HepG2 (cell line): Measurements from ENCODE around the gene CCDC57. TPM values are rescaled to one million over a fixed set of nuclear protein-coding genes. Genes with fewer than 3 reads are reported as not detected.
A peak's percentile ranks its signal among the peaks of the same experiment; 100 is the strongest.

Experiments
- ARNTL ChIP-seq: sonication (generic); formaldehyde crosslinking; IDR thresholded peaks from 2 replicates; pipeline ENCODE4 v1.4.0; 2020; ENCODE audit warnings: mild to moderate bottlenecking, missing genetic modification reagents
- CCDC6 ChIP-seq: sonication (generic); formaldehyde crosslinking; IDR thresholded peaks from 2 replicates; pipeline ENCODE4 v1.8.1; 2022; ENCODE audit warnings: mild to moderate bottlenecking, missing genetic modification reagents, moderate library complexity
- EHMT2 ChIP-seq: fragments of 200-600 bp; sonication (generic); IDR thresholded peaks from 2 replicates; pipeline ENCODE4 v1.7.0; 2017; ENCODE audit warnings: antibody characterized with exemption, low read depth, low read length, borderline replicate concordance
- GFI1 ChIP-seq: sonication (generic); formaldehyde crosslinking; IDR thresholded peaks from 2 replicates; pipeline ENCODE4 v1.5.0; 2020; ENCODE audit warnings: missing genetic modification reagents, mild to moderate bottlenecking, borderline replicate concordance
- NR2F2 ChIP-seq: IDR thresholded peaks from 2 replicates; pipeline ENCODE4 v1.6.1; 2012; ENCODE audit warnings: low read depth, inconsistent platforms, borderline replicate concordance
- ZBTB21 ChIP-seq: sonication (generic); formaldehyde crosslinking; IDR thresholded peaks from 2 replicates; pipeline ENCODE4 v1.4.0; 2020; ENCODE audit warnings: missing genetic modification reagents
- polyA plus RNA-seq, 8 experiments: library from polyadenylated mRNA; depleted of rRNA in 3 of 8; stranded (reverse) in 7 of 8; unstranded in 1 of 8; fragments of >200 nt; fragmentation: Illumina TruSeq in 4 of 8; extraction: Trizol in 4 of 8; gene quantifications; 2 replicates each; pipeline versions ENCODE4 v1.2.1 to v1.2.3, GENCODE V29; 2011 to 2016; ENCODE audit warnings: low read depth in 4 of 8, missing spikeins in 1 of 8, mixed read lengths in 1 of 8; ENCODE audit not compliant: insufficient read depth in 1 of 8
- total RNA-seq, 5 experiments: library from RNA; depleted of rRNA; stranded (reverse); fragments of >200 nt; fragmentation: Illumina TruSeq; extraction: Trizol; gene quantifications; 2 replicates each; pipeline ENCODE4 v1.2.3, GENCODE V29; 2016; ENCODE audit warnings: low read depth in 1 of 5
- TF ChIP-seq, protein P1 (sequence below), 2 experiments: fragments of 450-650 bp in 1 of 2; sonication (generic) in 1 of 2; formaldehyde crosslinking in 1 of 2; IDR thresholded peaks; 2 replicates each; pipeline versions ENCODE4 v1.6.1 to v1.8.0; 2016 to 2022; ENCODE audit warnings: antibody characterized with exemption in 1 of 2, mild to moderate bottlenecking in 1 of 2, missing genetic modification reagents in 1 of 2
- TF ChIP-seq, protein P2 (sequence below): sonication (generic); formaldehyde crosslinking; IDR thresholded peaks from 2 replicates; pipeline ENCODE4 v1.4.0; 2020; ENCODE audit warnings: missing genetic modification reagents, borderline replicate concordance
- TF ChIP-seq, protein P3 (sequence below): sonication (generic); formaldehyde crosslinking; IDR thresholded peaks from 2 replicates; pipeline ENCODE4 v1.8.1; 2022; ENCODE audit warnings: low read depth, mild to moderate bottlenecking, missing genetic modification reagents

CCDC57 gene
- total and polyA plus RNA-seq, 2 of the 13 experiments (the other 11 are each of a cell fraction or from before 2014, with no cell fraction given) = 59.3 to 59.9 TPM

DNA sequence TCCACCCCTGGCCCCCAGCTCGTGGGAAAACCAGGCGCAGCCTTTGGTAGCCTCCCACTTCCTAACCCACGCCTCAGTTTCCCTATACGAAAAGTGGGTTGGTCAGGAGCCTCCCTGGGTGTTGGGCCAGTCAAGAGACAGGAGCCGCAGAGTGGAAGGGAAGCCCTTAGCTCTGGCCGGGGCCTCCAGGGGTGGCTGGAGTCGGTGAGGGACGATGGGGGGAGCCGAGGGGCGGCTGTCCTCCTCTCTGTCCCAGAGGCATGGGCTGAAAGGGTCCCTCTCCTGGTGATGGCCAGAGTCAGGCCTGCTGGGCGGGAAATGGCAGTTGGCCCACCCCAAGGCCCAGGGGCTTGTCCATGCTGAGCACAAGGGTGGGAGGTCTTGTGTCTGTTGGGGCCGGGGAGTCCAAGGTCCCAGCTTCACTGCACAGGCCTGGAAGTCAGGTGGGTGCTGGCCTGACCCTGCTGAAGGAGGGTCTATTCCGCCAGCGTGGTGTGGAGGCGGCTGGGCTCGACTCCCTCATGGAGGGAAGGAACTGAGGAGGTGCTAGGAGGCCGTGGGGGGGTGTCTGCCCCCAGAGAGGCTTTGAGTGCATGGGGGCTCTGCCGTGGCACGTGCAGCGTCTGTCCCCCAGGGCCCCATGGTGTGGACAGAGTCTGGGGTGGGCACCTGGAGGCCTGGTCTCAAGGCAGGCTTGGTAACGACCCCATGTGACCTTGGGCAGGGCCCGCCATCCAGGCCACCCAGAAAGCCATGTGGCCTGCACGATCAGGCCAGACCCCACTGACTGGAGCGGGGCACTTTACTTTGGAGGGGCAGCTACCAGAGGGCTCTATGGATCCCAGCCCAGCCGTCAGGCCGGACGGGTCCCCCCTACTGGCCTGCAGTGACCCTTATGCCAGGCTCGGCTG lies 17.3 kb upstream of the CCDC57 start (continued):
- TF ChIP-seq, protein P1, sequence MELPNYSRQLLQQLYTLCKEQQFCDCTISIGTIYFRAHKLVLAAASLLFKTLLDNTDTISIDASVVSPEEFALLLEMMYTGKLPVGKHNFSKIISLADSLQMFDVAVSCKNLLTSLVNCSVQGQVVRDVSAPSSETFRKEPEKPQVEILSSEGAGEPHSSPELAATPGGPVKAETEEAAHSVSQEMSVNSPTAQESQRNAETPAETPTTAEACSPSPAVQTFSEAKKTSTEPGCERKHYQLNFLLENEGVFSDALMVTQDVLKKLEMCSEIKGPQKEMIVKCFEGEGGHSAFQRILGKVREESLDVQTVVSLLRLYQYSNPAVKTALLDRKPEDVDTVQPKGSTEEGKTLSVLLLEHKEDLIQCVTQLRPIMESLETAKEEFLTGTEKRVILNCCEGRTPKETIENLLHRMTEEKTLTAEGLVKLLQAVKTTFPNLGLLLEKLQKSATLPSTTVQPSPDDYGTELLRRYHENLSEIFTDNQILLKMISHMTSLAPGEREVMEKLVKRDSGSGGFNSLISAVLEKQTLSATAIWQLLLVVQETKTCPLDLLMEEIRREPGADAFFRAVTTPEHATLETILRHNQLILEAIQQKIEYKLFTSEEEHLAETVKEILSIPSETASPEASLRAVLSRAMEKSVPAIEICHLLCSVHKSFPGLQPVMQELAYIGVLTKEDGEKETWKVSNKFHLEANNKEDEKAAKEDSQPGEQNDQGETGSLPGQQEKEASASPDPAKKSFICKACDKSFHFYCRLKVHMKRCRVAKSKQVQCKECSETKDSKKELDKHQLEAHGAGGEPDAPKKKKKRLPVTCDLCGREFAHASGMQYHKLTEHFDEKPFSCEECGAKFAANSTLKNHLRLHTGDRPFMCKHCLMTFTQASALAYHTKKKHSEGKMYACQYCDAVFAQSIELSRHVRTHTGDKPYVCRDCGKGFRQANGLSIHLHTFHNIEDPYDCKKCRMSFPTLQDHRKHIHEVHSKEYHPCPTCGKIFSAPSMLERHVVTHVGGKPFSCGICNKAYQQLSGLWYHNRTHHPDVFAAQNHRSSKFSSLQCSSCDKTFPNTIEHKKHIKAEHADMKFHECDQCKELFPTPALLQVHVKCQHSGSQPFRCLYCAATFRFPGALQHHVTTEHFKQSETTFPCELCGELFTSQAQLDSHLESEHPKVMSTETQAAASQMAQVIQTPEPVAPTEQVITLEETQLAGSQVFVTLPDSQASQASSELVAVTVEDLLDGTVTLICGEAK (IDR thresholded peaks at IDR 0.05) = no peak
- TF ChIP-seq, protein P1 (CRISPR knock-in tag; IDR thresholded peaks at IDR 0.05) = no peak
- TF ChIP-seq GFI1 (CRISPR knock-in tag) = peak; percentile 3; the same call in 1 of the 2 replicates
- TF ChIP-seq ZBTB21 (CRISPR knock-in tag) = no peak
- TF ChIP-seq, protein P2, sequence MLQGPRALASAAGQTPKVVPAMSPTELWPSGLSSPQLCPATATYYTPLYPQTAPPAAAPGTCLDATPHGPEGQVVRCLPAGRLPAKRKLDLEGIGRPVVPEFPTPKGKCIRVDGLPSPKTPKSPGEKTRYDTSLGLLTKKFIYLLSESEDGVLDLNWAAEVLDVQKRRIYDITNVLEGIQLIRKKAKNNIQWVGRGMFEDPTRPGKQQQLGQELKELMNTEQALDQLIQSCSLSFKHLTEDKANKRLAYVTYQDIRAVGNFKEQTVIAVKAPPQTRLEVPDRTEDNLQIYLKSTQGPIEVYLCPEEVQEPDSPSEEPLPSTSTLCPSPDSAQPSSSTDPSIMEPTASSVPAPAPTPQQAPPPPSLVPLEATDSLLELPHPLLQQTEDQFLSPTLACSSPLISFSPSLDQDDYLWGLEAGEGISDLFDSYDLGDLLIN (CRISPR knock-in tag) = 0 out of 2 replicates have a peak, but pooled peaks have one; percentile 10
- TF ChIP-seq ARNTL (CRISPR knock-in tag) = no peak
- TF ChIP-seq, protein P3, sequence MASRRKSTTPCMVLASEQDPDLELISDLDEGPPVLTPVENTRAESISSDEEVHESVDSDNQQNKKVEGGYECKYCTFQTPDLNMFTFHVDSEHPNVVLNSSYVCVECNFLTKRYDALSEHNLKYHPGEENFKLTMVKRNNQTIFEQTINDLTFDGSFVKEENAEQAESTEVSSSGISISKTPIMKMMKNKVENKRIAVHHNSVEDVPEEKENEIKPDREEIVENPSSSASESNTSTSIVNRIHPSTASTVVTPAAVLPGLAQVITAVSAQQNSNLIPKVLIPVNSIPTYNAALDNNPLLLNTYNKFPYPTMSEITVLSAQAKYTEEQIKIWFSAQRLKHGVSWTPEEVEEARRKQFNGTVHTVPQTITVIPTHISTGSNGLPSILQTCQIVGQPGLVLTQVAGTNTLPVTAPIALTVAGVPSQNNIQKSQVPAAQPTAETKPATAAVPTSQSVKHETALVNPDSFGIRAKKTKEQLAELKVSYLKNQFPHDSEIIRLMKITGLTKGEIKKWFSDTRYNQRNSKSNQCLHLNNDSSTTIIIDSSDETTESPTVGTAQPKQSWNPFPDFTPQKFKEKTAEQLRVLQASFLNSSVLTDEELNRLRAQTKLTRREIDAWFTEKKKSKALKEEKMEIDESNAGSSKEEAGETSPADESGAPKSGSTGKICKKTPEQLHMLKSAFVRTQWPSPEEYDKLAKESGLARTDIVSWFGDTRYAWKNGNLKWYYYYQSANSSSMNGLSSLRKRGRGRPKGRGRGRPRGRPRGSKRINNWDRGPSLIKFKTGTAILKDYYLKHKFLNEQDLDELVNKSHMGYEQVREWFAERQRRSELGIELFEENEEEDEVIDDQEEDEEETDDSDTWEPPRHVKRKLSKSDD (CRISPR knock-in tag) = peak; percentile 80
- TF ChIP-seq EHMT2 = no peak
- peak; percentile 42; the same call in 1 of the 2 replicates for TF ChIP-seq NR2F2
- peak; percentile 21 for TF ChIP-seq CCDC6 (CRISPR knock-in tag)
